ENCODE data around the gene CBLN1. TPM values are rescaled to one million over a fixed set of nuclear protein-coding genes. Genes with fewer than 3 reads are reported as not detected.

CBLN1 gene
- total and polyA plus RNA-seq, 3 donors from 2014 or later = 13.7 to 57.8 (median 35.4) TPM

- intact Hi-C loops (cut with DNase I; ENCODE audit: low total_unique reads) = no loop called here
- Histone ChIP-seq H3K4me1 (no peaks in the 10 kb centered on the region), H3K27me3 (no peaks in the 10 kb centered on the region), H3K27ac (no peak overlapping the region), H3K9me3 (no peaks in the 10 kb centered on the region), H3K36me3 (ENCODE audit: low read depth, missing control alignments) (no peaks in the 10 kb centered on the region), H3K4me3 (no peak overlapping the region)
- no peak for DNase-seq
- TF ChIP-seq POLR2A (IDR thresholded peaks at IDR 0.05) (no peak), CTCF (IDR thresholded peaks at IDR 0.05) (no peak)
- 92 to 97% methylated on average over 9 of the region's 9 CpGs for WGBS, 2 donors
These were observed 43.1 kb upstream of the CBLN1 start for GRCh38 chr16:49324703-49325102.

GRCh38 chr16:49315602-49316001 lies 34.0 kb upstream of the CBLN1 start:
- intact Hi-C loops (cut with DNase I; ENCODE audit: low total_unique reads) = no loop called here
- Histone ChIP-seq H3K9me3 (no peaks in the 10 kb centered on the region), H3K36me3 (ENCODE audit: low read depth, missing control alignments) (no peaks in the 10 kb centered on the region), H3K27ac (no peak overlapping the region), H3K4me1 (no peaks in the 10 kb centered on the region), H3K27me3 (no peaks in the 10 kb centered on the region), H3K4me3 (no peak overlapping the region)
- WGBS, 2 donors = 93 to 100% methylated on average over 1 of the region's 1 CpG
- TF ChIP-seq CTCF (IDR thresholded peaks at IDR 0.05) (no peak), POLR2A (IDR thresholded peaks at IDR 0.05) (no peak)
- DNase-seq = no peak

GRCh38 chr16:49312389-49312985 lies 30.8 kb upstream of the CBLN1 start:
- H3K27ac ChIP-seq = no peak overlapping the region
- H3K4me1 ChIP-seq = no peaks in the 10 kb centered on the region
- no peak for TF ChIP-seq POLR2A (IDR thresholded peaks at IDR 0.05)
- no peak for TF ChIP-seq CTCF (IDR thresholded peaks at IDR 0.05)
- no peaks in the 10 kb centered on the region for H3K27me3 ChIP-seq
- no peak for DNase-seq
- H3K4me3 ChIP-seq = no peak overlapping the region
- intact Hi-C loops (cut with DNase I; ENCODE audit: low total_unique reads) = no loop called here
- H3K36me3 ChIP-seq (ENCODE audit: low read depth, missing control alignments) = no peaks in the 10 kb centered on the region
- no peaks in the 10 kb centered on the region for H3K9me3 ChIP-seq
- WGBS, 2 donors = 38 to 47% methylated on average over 10 of the region's 10 CpGs

- Histone ChIP-seq H3K36me3 (ENCODE audit: low read depth, missing control alignments) (no peaks in the 10 kb centered on the region), H3K4me1 (no peaks in the 10 kb centered on the region), H3K9me3 (no peaks in the 10 kb centered on the region), H3K27ac (no peak overlapping the region), H3K4me3 (no peak overlapping the region), H3K27me3 (no peaks in the 10 kb centered on the region)
- WGBS, 2 donors = 59 to 66% methylated on average over 6 of the region's 6 CpGs
- intact Hi-C loops (cut with DNase I; ENCODE audit: low total_unique reads) = no loop called here
- TF ChIP-seq CTCF (IDR thresholded peaks at IDR 0.05) (no peak), POLR2A (IDR thresholded peaks at IDR 0.05) (no peak)
- DNase-seq = no peak
These were observed 30.2 kb upstream of the CBLN1 start for GRCh38 chr16:49311823-49312222.

GRCh38 chr16:49307176-49307575 lies 25.5 kb upstream of the CBLN1 start:
- H3K27me3 ChIP-seq = no peaks in the 10 kb centered on the region
- WGBS, 2 donors = 61 to 90% methylated on average over 2 of the region's 2 CpGs
- no peak for TF ChIP-seq CTCF (IDR thresholded peaks at IDR 0.05)
- no peaks in the 10 kb centered on the region for H3K36me3 ChIP-seq (ENCODE audit: low read depth, missing control alignments)
- DNase-seq = no peak
- H3K4me3 ChIP-seq = no peak overlapping the region
- no peak overlapping the region for H3K27ac ChIP-seq
- intact Hi-C loops (cut with DNase I; ENCODE audit: low total_unique reads) = no loop called here
- H3K9me3 ChIP-seq = no peaks in the 10 kb centered on the region
- H3K4me1 ChIP-seq = no peaks in the 10 kb centered on the region
